DMS79 (cell line): ENCODE measurements around the gene HABP4.

Experiments
- DNase-seq: peaks from one replicate; lab custom pipeline; 2025; lab: John Stamatoyannopoulos, UW

The HABP4 gene, protein sequence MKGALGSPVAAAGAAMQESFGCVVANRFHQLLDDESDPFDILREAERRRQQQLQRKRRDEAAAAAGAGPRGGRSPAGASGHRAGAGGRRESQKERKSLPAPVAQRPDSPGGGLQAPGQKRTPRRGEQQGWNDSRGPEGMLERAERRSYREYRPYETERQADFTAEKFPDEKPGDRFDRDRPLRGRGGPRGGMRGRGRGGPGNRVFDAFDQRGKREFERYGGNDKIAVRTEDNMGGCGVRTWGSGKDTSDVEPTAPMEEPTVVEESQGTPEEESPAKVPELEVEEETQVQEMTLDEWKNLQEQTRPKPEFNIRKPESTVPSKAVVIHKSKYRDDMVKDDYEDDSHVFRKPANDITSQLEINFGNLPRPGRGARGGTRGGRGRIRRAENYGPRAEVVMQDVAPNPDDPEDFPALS

GRCh38 chr9:96449845-96450612 is at the start of gene HABP4:
Gene HABP4, plus strand, starts transcription at chr9:96450169. Its CDS starts 111 bp downstream, at chr9:96450280.
- DNase-seq = peak; percentile 47

- no peak for DNase-seq
These were observed 41.3 kb upstream of the HABP4 start for GRCh38 chr9:96408409-96409280.

DNA sequence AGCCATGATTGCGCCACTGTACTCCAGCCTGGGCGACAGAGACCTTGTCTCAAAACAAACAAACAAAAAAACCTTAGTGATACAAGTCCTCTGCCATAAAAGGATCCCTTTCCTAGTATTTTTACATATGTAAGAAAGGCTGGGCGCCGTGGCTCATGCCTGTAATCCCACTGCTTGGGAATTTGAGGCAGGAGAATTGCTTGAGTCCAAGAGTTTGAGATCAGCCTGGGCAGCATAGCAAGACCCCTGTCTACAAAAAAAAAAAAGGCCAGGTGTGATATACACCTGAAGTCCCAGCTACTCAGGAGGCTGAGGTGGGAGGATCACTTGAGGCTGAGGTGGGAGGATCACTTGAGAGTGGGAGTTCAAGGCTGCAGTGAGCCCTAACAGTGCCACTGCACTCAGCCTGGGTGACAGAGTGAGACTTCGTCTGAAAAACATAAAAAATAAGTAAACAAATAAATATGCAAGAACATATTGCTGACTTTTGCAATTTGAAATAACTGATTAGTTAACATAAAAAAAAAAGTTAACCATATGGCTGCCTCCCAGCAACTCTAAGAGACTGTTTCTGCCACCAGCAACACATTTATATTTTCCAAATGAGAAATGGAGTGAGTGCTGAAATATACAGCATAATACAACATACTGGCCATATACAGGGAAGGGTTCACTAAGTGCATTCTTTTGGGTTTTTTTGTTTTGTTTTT is 38.7 kb upstream of the HABP4 start:
- DNase-seq = no peak

DNA sequence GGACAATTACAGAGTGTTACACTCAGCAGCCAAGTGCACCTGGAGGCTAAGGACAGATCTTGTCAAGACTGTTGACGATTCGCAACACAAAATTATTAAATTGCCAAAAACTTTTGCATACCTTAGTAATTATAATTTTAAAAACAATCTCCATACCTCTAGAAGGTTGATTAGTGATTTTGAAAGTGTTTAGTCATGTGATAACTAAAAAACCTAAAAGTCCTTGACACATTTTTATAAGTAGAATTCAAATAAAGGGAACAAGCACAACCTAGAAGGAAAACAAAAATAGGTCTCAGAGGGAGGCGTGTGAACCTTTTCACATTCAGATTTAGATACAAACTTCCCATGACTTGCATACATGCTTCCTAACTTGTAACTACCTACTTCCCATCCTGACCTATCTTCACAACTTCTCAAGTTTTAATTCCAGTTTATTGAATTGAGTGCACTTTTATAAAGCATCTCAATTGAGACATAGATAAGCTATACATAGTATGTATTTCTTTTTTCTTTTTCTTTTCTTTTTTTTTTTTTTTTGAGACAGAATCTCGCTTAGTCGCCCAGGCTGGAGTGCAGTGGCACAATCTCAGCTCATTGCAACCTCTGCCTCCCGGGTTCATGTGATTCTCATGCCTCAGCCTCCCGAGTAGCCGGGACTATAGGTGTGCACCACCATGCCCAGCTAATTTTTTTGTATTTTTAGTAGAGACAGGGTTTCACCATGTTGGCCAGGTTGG is 37.6 kb upstream of the HABP4 start:
- no peak for DNase-seq

GRCh38 chr9:96413302-96414221 is 36.4 kb upstream of the HABP4 start:
- no peak for DNase-seq

DNA sequence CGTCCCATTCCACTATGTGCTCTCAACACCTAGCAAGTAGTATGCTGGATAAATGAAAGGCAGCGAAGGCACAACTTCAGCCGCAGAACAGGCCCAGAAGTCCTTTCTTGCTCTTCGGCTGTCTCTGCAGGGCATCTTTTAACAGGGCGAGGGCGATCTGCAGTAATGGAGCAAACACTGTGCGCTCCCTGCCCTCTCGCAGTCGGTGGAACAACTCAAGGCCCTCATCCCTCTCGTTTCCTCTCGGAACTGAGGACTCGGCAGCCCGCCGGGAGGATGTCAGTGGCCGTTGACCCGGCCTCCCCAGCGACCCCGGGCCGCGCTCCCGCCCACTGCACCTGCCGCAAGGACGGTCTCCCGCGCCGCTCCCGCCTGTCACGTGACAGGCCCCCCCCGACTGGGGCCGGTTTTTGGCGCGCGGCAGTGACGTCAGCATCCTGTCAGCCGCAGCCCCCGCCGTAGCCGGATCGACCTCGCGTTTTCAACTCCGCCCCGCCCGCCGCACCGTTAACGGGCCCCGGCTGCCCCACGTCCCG is 32.9 kb upstream of the HABP4 start:
- DNase-seq = peak; percentile 36

- DNase-seq = no peak
These were observed 32.3 kb upstream of the HABP4 start for GRCh38 chr9:96417661-96418082.

DNA sequence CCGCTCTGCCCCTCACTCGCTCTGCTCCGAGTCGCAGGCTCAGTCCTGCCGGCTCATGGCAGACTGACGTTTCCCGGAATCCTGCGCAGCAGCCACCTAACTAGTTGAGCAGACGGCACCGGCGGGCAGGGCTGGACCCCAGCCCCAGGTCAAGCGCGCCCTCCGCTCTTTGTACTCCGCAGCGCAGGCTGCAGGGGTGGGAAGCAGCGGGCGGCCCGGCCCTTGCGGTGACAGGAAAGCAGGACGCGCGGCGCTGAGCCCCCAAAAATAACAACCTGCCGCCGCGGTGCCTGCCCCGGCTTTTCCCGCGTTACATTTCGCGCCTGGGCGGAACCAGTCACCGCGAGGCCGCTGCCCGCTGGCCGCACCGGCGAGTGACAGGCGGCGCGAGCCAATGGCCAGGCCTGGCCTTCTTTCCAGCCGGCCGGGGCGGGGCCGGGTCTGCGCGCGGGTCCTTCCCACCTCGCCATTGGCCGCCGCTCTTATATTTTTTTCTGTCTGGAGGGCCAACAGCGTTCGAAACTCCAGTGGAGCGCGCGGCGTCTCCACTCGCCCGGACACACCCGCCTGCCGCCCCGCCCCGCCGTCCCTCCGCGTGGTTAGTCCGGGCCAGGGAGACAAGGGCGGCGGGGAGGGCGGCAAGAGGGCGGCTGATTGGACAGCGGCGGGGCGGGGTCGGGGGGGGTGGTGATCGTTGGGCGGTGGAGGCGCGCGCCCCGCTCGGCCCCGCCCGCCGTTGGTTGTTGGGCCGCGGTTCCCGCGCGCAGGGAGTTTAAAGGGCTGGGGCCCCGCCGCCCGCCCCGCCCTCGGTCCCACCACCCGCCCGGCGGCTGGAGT is 31.7 kb upstream of the HABP4 start, which contains the start of gene ZNF367:
Gene ZNF367, minus strand, starts transcription at position 288 of the 837 bp plus-strand sequence. CDS start 338 bp downstream, outside the sequence.
- DNase-seq = peak; percentile 80

GRCh38 chr9:96418920-96419690 is 30.9 kb upstream of the HABP4 start:
- DNase-seq = peak; percentile 19

DNA sequence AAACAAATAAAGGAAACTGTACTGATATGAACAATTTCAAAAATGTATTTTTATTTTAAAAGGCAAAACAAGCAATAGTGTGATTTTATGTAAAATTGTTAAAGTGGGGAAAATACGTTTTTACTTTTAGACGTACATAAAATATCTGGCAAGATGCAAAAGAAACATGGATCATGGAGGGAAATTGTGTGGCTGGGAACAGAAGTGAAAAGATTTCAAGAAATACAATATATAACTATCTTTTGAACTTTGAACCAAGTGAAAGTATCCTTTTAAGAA is 30.3 kb upstream of the HABP4 start:
- no peak for DNase-seq

DNA sequence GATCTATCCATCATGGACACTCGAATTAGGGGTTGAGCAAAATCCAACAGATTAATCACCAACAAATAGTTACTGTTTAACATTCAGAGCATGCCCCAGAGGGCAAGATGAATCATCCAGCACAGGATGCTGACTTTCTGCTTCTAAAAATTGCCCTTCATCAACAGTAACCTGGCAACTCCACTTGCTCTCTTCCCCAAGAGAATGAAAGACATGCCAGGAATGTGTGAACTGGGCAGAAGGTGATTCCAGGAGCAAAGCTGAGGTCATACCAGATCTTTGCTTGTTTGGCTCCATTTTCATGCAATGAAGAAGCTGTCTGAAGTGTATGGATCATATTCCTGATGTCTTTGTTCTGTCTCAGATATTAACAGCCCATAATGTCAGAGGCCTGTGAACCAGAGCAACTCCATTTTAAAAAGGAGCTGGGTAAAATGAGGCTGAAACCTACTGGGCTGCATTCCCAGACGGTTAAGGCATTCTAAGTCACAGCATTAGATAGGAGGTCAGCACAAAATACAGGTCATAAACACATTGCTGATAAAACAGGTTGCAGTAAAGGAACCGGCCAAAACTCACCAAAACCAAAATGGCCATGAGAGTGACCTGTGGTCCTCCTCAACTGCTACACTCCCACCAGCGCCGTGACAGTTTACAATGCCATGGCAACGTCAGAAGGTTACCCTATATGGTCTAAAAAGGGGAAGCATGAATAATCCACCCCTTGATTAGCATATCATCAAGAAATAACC is 29.3 kb upstream of the HABP4 start:
- DNase-seq = peak; percentile 3

DNA sequence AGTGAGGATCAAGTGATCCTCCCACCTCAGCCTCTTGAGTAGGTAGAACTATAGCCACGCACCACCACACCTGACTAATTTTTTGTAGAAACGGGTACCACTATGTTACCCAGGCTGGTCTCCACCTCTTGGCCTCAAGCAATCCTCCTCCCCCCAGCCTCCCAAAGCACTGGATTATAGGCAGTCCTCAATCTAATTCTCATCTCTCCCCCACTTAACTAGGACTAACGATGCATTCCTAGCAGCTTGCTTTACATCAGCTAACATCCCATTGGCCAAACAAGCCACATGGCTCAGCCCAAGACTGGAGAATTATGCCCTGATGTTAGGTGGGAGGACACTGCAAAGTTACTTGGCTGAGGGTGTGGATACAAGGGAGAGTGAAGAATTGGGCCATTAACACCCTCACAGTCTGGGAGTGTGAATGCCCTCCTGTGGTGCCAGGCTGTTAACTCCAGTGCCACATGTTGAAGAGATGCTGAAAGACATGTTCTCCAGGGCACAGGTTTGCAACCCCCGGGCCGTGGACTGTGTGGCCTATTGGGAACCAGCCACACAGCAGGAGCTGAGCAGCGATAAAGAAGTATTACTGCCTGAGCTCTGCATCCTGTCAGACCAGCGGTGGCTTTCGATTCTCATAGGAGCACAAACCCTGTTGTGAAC is 26.5 kb upstream of the HABP4 start:
- no peak for DNase-seq

DNA sequence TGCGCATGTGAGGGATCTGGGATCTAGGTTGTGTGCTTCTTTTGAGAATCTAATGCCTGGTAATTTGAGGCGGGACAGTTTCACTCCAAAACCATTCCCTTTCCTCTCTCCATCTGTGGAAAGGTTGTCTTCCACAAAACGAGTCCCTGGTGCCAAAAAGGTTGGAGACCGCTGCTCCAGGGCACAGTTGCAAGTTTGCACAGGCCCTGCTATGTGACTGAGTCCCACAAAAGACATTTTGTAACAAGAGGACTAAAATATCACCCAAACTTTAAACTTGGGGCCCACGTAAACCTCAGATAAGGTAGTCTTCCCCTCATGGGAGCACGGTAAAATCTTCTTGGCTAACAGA is 26.0 kb upstream of the HABP4 start:
- no peak for DNase-seq

- peak; percentile 62 for DNase-seq
These were observed 24.3 kb upstream of the HABP4 start for GRCh38 chr9:96425500-96426169.

DNA sequence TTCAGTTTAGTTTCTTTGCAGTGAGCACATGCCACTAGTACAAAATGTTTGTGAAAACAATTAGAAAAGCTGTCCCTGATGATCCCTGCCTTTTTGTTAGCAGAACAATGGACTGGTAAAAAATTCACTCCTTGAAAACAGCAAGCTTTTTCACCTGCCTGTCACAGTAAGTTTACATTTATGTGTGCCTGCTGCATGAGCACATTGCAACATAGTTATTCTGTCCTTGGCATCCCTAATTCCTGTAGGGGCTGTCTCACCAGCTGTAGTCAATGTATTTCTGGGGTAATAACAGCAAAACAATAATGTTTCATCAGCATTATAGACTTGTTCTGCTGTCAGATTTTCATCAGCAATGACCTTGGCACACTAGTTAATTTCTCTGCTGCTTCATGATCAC is 20.2 kb upstream of the HABP4 start:
- no peak for DNase-seq

GRCh38 chr9:96430377-96430776 is 19.6 kb upstream of the HABP4 start:
- no peak for DNase-seq
